GM12865 (cell line): Measurements from ENCODE around the gene HAVCR1.
"Not testable (repeated sequence)": the region's sequence is repeated elsewhere in the genome, so short reads cannot be mapped to it uniquely, and the experiment has no call there.

Experiments
- DNase-seq: peaks from one replicate; pipeline ENCODE4 v3.0.0; 2010; ENCODE audit warnings: low read depth
- H3K4me3 ChIP-seq: 2 replicates; pipeline ENCODE4 v1.5.1; 2011; ENCODE audit warnings: mild to moderate bottlenecking, low read depth, low read length, control low read depth
- TF ChIP-seq, protein P1 (sequence below): IDR thresholded peaks from 2 replicates; pipeline ENCODE4 v1.5.1; 2011; ENCODE audit warnings: low read length, control low read depth, low read depth, inconsistent platforms; ENCODE audit not compliant: insufficient read depth; ENCODE audit errors: missing control alignments

HAVCR1 gene

DNA sequence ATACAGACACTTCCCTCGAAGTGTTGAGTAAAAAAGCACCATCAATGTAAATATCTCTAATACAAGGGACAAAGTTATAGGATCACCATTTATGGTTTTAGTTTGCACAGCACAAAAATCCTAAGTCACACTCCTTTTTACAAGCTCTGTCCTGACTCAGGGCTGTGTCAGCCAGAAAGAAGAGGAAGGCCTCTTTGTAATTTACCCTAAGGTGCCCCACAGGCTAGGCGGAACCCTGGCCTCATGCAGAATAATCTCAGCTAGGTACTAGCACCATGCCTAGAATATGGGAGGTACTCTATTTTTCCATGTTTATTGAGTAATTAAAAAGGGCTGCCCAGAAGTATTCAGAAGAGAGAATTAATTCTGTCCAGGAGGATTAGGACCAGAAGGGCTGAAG is 36.9 kb downstream of the HAVCR1 start:
- no peak for DNase-seq
- no peak overlapping the region for H3K4me3 ChIP-seq
- TF ChIP-seq, protein P1, sequence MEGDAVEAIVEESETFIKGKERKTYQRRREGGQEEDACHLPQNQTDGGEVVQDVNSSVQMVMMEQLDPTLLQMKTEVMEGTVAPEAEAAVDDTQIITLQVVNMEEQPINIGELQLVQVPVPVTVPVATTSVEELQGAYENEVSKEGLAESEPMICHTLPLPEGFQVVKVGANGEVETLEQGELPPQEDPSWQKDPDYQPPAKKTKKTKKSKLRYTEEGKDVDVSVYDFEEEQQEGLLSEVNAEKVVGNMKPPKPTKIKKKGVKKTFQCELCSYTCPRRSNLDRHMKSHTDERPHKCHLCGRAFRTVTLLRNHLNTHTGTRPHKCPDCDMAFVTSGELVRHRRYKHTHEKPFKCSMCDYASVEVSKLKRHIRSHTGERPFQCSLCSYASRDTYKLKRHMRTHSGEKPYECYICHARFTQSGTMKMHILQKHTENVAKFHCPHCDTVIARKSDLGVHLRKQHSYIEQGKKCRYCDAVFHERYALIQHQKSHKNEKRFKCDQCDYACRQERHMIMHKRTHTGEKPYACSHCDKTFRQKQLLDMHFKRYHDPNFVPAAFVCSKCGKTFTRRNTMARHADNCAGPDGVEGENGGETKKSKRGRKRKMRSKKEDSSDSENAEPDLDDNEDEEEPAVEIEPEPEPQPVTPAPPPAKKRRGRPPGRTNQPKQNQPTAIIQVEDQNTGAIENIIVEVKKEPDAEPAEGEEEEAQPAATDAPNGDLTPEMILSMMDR, result no peak

DNA sequence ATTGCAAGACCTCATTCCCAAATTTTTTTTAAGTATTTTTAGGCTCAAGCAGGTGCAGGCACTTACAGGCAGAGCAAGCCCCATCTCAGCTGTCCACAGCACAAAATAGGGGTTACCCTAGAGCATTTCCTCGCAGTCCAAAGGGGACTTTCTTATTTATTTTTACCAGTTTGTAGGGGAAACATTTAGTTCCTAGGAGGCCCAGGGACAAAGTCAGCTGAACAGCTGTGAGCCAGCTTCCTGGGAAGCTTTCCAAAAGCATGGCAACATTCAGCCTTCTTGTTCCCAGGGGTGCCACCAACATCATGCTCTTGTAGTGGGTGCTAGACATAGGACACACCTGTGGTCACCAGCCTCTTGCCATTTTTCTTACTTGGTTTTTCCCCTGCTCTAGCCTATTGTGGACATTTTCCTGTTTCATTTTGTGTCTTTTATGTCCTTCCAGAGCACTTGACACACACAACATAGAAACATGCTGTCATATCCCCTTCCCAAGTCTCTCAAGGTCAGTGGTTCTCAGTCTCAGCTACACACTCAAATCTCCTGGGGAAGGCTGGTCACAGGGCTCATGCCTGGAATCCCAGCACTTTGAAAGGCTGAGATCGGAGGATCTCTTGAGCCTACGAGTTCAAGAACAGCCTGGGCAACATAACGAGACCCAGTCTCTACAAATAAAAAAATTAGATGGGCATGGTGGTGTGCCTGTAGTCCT is 38.2 kb downstream of the HAVCR1 start:
- peak; percentile 24 for DNase-seq
- TF ChIP-seq, protein P1, result no peak
- no peak overlapping the region for H3K4me3 ChIP-seq

DNA sequence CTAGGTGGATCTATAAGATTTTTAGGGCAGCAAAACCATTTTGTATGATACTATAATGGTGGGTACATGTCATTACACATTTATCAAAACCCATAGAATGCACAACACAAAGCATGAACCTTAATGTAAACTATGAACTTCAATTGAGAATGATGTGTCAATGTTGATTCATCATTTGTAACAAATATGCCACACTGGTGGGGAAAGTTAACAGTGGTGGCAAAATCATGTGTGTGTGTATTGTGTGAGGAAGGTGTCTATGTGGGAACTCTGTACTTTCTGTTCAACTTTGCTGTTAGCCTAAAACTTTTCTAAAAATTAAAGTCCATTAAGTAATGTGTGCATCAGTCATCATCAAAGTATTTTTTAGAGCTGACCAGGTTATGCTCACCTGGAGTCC is 38.9 kb downstream of the HAVCR1 start:
- no peak overlapping the region for H3K4me3 ChIP-seq
- DNase-seq, result no peak
- TF ChIP-seq, protein P1, result no peak

DNA sequence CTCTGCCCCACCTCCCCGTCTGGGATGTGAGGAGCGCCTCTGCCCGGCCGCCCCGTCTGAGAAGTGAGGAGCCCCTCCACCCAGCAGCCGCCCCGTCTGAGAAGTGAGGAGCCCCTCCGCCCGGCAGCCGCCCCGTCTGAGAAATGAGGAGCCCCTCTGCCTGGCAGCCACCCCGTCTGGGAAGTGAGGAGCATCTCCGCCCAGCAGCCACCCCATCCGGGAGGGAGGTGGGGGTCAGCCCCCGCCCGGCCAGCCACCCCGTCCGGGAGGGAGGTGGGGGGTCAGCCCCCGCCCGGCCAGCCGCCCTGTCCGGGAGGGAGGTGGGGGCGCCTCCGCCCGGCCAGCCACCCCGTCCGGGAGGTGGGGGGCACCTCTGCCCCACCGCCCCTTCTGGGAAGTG is 44.8 kb downstream of the HAVCR1 start:
- H3K4me3 ChIP-seq, result not testable (repeated sequence)

DNA sequence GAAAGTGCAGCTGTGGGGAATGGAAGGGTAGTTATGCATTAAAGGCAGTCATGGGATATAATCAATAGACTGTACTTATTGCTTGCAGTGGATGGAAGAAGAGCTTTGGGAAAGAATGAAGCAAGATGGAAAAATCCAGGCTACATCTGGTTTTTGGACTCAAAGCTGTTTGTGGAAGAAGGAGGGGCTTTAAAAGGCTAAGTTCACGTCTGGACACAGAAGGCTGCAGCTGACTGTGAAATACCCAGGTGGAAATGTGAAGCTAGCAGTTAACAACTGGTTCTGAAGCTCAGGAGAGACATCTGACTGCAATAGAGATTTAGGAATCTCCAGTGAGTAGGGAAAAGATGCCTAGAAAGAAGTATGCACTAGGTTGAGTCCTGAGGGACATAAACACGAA is 52.7 kb downstream of the HAVCR1 start:
- H3K4me3 ChIP-seq, result no peak overlapping the region
- TF ChIP-seq, protein P1, result no peak
- no peak for DNase-seq

More for the DNA sequence above, 44.8 kb downstream of the HAVCR1 start:
- DNase-seq, result not testable (repeated sequence)

DNA sequence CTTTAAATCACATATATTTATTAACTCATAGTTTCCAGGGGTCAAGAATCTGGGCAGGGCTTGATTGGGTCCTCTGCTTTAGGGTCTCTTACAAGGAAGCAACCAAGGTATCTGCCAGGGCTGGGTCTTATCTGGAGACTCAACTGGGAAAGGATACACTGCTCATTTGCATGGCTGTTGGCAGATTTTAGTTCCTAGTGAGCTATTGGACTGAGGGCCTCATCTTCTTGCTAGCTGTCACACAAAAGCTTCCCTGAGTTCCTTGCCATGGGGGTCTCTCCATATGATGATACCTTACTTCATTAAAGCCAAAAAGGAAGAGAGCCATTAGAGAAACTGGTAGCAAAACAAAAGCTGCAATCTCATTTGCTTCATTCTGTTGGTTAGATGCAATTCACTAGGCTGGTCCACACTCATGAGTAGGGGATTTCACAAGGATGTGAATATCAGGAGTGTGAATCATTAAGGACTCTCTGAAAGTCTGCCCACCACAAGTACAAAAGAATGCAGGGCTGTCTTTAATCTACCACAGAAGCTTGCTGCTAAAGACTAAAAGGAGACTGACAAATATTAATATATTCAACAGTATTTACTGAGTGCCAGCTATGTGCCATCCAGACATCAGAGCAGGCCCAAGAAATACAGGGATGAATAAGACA is 53.9 kb downstream of the HAVCR1 start:
- peak; percentile 59 for DNase-seq
- TF ChIP-seq, protein P1, result no peak
- H3K4me3 ChIP-seq, result no peak overlapping the region

DNA sequence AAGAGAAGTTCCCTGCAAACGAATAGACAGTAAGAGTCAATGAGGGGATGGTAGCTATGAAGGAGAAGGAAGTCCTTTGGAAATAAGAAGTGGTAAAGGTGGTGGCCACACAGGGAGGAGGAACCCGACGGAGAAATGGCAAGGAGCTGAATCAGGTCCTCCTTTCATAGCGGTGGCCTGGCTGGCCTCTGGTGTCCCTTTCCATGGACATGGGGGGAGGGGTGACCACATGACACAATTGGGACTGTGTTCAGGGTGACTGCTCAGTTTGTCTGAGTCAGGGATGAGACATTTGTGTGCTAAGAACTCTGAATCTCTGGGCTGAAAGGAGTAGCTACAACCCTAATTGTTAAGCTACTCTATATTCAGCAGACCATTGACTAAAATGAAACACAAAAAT is 67.2 kb downstream of the HAVCR1 start:
- DNase-seq, result no peak
- H3K4me3 ChIP-seq, result no peak overlapping the region
- TF ChIP-seq, protein P1, result no peak
